ENCODE data around the gene HS3ST6. TPM values are rescaled to one million over a fixed set of nuclear protein-coding genes. Genes with fewer than 3 reads are reported as not detected.

HS3ST6 gene
- total and polyA plus RNA-seq, 2 of the 13 experiments (the other 11 are each of a cell fraction or from before 2014, with no cell fraction given): not detected

GRCh38 chr16:1964506-1965395, 46.5 kb upstream of the HS3ST6 start, which contains the start of gene RPS2 (continued):
- TF ChIP-seq, protein P1, sequence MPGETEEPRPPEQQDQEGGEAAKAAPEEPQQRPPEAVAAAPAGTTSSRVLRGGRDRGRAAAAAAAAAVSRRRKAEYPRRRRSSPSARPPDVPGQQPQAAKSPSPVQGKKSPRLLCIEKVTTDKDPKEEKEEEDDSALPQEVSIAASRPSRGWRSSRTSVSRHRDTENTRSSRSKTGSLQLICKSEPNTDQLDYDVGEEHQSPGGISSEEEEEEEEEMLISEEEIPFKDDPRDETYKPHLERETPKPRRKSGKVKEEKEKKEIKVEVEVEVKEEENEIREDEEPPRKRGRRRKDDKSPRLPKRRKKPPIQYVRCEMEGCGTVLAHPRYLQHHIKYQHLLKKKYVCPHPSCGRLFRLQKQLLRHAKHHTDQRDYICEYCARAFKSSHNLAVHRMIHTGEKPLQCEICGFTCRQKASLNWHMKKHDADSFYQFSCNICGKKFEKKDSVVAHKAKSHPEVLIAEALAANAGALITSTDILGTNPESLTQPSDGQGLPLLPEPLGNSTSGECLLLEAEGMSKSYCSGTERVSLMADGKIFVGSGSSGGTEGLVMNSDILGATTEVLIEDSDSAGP (CRISPR knock-in tag; IDR thresholded peaks at IDR 0.05; ENCODE audit: borderline replicate concordance): peak; percentile 44; the same call in 1 of the 2 replicates
- peak; percentile 49; the same call in 1 of the 2 replicates for TF ChIP-seq ZFP90 (CRISPR knock-in tag; IDR thresholded peaks at IDR 0.05; ENCODE audit: borderline replicate concordance)
- no peak for TF ChIP-seq NR2F2 (IDR thresholded peaks at IDR 0.05; ENCODE audit: borderline replicate concordance, low read depth)
- peak; percentile 74; the same call in 1 of the 2 replicates for TF ChIP-seq STAT6 (CRISPR knock-in tag; IDR thresholded peaks at IDR 0.05; ENCODE audit: borderline replicate concordance)
- TF ChIP-seq, protein P2, sequence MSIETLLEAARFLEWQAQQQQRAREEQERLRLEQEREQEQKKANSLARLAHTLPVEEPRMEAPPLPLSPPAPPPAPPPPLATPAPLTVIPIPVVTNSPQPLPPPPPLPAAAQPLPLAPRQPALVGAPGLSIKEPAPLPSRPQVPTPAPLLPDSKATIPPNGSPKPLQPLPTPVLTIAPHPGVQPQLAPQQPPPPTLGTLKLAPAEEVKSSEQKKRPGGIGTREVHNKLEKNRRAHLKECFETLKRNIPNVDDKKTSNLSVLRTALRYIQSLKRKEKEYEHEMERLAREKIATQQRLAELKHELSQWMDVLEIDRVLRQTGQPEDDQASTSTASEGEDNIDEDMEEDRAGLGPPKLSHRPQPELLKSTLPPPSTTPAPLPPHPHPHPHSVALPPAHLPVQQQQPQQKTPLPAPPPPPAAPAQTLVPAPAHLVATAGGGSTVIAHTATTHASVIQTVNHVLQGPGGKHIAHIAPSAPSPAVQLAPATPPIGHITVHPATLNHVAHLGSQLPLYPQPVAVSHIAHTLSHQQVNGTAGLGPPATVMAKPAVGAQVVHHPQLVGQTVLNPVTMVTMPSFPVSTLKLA (IDR thresholded peaks at IDR 0.05): no peak
- TF ChIP-seq SIX4 (CRISPR knock-in tag; IDR thresholded peaks at IDR 0.05): no peak
- TF ChIP-seq ZNF124 (CRISPR knock-in tag; IDR thresholded peaks at IDR 0.05): peak; percentile 83; the same call in 1 of the 2 replicates
- peak; percentile 96 for TF ChIP-seq NFYB (CRISPR knock-in tag; IDR thresholded peaks at IDR 0.05)
- no peak for TF ChIP-seq ATF5 (CRISPR knock-in tag; IDR thresholded peaks at IDR 0.05; ENCODE audit: low read depth)
- no peak; the same call in 1 of the 2 replicates for TF ChIP-seq TSC22D2 (CRISPR knock-in tag; IDR thresholded peaks at IDR 0.05; ENCODE audit: borderline replicate concordance)
- TF ChIP-seq PHF20 (CRISPR knock-in tag; IDR thresholded peaks at IDR 0.05): peak; percentile 88
- peak; percentile 90; the same call in 1 of the 2 replicates for TF ChIP-seq SIN3A (IDR thresholded peaks at IDR 0.05; ENCODE audit: borderline replicate concordance, low read depth, low read length)
- no peak for TF ChIP-seq MEIS1 (CRISPR knock-in tag; IDR thresholded peaks at IDR 0.05; ENCODE audit: borderline replicate concordance)
- no peak for TF ChIP-seq SYNCRIP (IDR thresholded peaks at IDR 0.05; ENCODE audit: insufficient read depth, low read depth, low read length)
- TF ChIP-seq, protein P3, sequence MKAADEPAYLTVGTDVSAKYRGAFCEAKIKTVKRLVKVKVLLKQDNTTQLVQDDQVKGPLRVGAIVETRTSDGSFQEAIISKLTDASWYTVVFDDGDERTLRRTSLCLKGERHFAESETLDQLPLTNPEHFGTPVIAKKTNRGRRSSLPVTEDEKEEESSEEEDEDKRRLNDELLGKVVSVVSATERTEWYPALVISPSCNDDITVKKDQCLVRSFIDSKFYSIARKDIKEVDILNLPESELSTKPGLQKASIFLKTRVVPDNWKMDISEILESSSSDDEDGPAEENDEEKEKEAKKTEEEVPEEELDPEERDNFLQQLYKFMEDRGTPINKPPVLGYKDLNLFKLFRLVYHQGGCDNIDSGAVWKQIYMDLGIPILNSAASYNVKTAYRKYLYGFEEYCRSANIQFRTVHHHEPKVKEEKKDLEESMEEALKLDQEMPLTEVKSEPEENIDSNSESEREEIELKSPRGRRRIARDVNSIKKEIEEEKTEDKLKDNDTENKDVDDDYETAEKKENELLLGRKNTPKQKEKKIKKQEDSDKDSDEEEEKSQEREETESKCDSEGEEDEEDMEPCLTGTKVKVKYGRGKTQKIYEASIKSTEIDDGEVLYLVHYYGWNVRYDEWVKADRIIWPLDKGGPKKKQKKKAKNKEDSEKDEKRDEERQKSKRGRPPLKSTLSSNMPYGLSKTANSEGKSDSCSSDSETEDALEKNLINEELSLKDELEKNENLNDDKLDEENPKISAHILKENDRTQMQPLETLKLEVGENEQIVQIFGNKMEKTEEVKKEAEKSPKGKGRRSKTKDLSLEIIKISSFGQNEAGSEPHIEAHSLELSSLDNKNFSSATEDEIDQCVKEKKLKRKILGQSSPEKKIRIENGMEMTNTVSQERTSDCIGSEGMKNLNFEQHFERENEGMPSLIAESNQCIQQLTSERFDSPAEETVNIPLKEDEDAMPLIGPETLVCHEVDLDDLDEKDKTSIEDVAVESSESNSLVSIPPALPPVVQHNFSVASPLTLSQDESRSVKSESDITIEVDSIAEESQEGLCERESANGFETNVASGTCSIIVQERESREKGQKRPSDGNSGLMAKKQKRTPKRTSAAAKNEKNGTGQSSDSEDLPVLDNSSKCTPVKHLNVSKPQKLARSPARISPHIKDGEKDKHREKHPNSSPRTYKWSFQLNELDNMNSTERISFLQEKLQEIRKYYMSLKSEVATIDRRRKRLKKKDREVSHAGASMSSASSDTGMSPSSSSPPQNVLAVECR (CRISPR knock-in tag; IDR thresholded peaks at IDR 0.05; ENCODE audit: borderline replicate concordance): peak; percentile 85
- TF ChIP-seq ZNF282 (IDR thresholded peaks at IDR 0.05; ENCODE audit: partially characterized antibody): no peak
